Measurements from ENCODE around the gene LHPP.

Gene LHPP

DNA sequence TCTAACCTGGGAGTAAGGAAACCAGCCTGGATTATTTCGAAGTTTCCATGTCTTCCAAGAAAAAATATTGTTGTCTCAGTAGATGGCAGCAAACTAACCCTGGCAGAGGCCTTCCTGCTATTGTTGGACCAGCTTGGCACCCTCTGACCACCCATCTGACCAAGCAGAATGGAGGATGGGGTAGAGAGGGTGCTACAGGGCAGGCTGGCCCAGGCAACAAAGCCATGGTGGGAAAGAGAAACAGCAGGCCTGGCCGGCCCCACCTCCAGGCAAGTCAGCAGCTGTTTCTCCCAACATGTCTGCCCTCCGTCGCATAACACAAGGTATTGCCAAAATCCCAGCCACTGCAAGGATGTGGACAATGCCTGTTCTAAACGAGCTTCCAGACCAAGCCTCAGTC, 187.6 kb downstream of the LHPP start:
- DNase-seq = no peak

DNA sequence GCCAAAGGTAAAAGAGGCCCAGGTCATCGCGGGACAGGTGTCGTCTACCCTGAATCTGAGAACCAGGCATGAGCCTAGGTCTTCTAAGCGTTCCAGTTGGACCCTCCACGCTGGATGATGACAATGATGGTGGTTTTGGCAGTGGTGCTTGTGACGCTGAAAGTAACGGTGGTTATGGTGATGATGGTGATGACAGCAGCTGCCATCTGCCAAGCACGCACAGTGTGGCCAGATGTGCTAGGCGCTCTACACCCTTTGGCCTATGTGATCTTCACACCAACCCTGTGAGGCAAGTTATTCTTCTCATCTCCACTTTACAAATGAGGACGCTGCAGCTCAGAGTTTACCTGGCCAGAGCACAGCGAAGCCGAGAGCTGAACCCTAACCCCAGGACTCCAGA, 188.6 kb downstream of the LHPP start:
- no peak for DNase-seq

DNA sequence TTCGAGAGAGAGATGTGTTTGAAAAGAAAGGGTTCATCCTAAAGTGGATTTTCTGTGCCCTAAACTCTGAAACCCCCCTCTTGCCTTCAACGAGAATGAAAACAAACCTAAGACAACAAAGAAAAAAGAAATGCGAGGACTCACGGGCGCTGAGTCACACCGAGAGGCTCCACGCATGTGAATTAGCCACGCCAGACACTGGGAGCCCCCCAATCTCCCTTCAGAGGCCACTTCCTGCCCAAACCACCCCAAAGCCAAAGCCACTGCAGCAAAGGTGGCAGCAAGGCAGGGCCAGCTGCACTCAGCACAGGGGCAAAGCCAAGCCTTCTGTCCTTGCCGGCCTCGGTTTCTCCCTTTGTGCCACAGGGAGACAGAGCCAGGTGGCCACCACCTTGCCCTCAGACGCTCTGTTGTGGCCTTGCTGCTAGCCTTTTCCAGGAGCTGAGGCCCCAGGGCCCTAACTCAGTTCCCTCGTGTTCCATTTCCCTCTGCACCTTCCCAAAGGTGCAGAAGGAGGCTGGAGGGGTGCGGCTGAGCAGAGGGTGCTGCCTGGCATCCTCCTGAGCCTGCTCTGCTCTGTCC, 189.3 kb downstream of the LHPP start:
- DNase-seq = peak; percentile 87

DNA sequence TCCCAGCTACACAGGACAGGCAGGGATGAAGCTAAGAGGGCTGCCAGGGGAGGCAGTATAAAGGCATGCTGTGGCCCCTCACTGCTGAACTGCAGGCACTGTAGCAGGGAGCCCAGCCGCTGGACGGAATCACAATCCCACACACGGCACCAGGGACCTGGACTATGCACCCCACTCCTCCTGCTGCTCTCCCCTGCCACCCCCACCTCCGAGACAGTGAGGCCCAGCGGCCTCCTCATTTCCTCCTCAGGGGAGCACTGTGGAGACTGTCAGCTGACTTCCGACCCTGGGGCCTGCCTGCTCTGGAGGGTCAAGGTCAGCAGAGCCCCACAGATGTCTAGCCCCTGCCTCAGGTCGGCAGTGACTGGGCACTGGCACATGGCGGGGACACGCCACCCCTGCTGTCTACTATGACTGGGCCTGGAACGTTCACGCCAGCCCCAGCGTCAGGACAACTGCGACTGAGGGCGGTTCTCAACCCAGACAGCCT, 189.8 kb downstream of the LHPP start:
- DNase-seq = peak; percentile 67

DNA sequence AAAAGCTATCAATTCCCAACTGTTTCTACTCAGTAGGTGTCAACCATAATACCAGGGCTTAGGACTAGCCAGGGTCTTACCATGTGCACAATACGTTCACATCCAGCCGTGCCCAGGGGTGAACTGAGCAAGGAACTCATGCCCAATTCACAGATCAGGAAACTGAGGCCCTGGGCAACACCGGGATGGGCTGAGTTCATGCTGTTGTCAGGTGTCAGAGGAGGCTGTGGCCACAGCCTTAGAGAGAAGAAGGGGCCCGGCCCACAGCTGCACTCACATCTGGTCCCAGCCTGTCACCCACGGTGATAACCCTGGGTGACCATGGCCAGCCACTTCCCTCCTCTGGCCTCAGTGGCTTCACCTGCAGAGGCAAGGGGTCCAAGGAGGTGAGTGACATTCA, 190.6 kb downstream of the LHPP start:
- no peak for DNase-seq

DNA sequence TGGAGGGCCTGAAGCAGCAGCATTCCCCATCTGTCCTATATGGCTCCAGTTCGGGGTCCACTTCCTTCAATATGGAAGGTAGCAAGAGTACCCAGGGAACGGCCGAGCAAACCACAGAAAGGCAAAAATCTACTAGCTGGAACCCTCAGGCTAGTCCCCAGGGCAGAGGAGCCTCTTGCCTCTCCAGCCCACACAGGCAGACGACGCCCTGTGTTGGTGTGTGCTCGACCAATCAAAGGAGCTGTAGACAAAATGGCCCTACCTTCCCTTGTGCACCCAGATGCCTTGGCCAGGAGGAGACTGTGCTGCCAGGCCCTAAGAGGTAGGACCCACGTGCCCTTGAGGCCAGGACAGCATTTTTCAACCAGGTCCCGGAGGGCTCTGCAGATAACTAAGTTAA, 191.1 kb downstream of the LHPP start:
- DNase-seq = no peak

DNA sequence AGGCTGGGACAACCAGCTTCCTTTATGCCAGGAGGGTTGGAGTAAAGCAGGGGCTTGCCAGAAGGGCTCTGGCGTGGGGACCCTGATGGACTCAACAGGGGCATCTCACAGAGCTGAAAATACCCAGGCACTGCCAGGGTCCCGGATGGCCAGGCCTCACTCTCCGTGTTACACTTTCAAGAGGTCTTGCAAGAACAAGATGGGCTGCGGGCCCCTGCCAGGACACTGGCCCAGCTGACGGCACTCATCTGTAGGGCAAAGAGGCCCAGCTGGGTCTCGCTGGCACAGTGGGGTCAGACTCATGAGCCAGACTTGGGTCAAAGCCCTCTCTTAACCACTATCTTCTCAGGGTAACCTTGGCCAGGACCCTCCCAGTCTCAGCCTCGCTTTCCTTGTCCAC, 191.7 kb downstream of the LHPP start:
- DNase-seq = no peak

DNA sequence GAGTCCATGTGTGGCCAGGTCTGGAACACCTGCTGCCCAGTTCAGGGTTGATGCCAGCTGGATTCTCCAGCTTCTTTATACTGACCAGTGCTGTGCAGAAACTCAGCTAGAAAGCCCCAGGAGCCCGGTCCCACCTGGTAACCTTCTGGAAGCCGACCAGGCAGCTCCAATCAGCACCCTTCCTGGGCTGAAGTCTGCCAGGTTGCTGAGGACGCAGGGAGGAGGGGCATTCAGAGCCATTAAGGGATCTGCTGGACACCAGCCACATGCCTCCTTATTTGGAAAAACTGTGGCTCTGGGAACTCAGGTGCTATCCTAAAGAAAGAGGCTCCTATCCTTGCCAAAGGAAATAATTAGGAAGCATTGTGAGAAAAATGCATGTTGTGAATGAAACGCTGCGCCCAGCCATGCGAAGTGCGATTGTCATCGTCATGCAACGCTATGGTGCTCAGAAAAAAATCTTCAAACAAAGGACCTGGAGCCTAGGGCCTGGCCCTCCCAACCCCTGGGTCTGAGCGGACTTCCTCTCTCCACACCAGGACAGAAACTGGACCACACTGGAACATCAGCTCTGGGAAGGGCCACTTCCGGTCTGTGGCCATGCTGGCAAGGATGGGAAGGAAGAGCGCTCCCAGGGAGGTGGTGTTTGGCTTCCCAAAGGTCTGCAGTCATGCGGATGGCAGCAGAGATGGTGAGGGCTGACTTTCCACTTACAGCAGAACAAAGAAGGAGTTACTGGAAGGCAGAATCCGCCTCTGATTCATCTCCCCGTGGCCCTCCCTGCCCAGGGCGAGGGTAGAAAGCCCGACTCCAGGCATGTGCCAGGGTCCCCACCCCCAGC, 192.4 kb downstream of the LHPP start:
- DNase-seq = no peak

DNA sequence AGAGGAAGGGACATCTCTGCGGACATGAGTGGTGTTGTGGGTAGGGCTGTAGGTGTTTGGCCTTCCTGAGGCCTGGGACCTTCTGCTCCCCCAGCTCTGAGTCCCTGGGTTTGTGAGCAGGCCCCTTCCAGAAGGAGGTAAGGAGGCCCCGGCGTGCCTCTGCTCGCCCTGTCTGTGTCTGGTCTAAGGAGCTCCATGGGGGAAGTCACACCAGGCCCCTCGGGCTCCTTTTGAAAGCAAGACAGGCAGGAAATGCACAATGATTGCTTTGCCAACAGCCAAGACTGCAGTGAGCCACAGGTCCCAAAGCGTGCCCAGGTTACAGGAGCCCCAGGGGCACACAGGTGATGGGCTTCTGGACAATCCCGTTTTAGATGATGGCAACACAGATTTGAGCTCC, 193.1 kb downstream of the LHPP start:
- DNase-seq = no peak

DNA sequence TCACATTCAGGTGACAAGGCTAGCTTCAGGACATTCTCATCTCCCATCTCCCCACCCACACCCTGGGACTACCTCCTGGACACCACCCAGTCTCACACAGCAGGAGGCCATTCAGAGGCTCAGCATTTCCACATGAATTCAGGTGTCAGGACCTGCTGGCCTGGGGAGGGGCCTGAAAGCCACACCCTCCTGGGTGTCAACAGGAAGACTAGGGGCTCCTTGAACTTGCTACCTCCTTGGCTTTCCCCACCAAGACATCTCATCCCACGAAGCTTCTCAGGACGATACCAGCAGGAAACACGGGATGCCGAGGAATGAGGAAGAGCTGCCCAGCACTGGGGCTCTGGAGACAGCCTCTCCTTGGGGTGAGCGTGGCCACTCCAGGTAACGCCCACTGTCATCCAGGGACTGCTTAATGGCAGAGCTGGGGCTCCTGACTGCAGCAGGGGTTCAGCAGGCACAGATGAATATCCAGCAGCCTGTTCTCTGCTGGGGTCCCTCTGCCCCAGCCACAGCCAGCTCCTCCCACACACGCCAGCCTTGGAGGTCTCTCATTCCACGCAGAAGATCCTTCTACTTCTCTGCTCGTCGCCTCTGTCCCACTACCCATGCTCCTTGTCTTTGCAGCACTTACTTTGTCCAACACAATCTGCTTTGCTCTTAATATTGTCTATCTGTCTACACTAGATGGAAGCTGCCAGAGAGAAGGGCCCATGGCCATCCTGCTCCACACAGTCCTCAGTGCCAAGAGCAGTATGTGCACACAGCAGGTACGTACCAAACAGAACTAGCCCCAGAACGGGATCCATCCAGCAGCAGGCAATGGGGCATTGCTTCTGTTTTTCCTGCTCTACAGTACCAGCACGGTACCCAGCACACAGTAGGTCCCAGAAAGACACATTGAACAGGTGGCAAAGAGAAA, 193.8 kb downstream of the LHPP start:
- DNase-seq = no peak

DNA sequence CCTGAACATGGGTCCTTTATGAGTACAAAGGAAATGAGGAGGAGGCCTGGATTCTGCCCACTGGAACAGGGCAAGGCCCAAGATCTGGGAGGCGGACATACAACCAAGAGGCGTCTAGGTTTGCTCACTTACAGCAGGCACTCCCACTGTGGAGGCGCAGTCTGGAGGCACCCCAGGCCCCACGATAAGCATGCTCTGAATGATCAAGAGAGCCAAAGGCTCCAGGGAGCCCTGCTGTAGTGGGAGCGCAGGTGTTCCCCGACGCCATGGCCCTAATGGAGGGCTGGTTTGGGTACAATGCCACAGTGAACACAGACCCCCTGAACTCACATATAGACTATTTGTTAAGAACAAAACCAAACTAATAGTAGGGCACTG, 194.5 kb downstream of the LHPP start:
- no peak for DNase-seq

DNA sequence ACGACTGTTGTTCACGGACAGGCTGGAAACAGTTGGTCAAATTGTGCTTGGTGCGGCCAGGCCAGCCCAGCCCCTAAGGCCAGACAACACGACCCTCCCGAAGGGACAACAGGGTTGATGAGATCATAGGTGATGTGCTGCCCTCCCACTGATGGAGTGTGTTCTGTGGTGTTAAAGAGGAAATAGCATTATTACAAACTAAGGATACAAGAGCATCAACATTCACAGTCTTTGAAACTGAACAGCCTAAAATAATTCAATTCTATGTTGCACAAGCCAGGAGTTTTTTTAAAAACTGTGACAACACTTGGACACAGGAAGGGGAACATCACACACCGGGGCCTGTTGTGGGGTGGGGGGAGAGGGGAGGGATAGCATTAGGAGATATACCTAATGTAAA, 194.9 kb downstream of the LHPP start:
- no peak for DNase-seq

DNA sequence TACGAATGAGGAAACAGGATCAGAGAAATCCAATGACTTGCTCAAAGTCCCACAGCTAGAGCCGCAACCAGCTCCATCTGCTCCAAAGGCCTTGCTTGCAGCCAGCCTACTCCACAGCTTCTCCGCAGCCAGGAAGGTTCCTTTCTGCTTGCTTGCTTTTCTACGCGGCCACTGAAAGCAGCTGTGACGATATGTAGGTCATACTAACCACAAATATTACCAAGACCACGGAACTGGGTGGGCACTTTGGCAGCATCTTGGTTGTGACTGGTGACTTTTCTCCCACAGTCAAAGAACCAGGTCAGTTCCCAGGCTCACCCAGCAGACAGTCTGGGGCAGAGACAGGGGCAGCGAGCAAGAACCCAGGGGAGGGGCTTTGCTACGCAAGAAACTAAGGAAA, 196.2 kb downstream of the LHPP start:
- DNase-seq = peak; percentile 75

DNA sequence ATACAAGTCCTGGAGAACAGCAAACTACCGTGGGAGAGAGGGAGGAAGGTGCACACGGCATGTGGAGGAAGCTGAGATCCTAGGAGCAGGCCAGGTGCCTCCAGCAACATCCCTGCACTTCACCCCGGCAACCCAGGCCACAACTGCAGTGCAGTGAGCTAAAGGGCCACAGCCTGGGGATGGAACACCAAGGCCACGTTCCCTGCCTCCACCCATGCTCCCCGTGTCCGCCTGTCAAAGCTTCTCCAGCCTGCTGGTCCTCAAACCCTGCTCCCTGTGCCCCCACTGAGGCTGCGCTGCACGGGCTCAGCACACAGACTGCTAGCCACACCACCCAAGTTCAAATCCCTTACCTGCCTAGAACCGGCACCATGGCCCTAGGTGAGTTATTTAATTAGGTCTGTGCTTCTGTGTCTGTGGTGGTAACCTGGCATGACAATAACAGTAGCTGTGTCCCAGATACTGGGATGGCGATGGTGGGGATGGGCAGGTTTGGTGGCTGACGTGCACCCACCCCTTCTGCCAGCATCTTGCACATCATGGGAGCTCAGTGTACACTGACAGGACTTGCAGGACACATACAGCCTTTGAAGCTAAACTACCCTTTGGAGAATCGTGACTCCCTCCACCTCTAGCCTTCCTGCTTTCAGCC, 197.1 kb downstream of the LHPP start:
- DNase-seq = no peak

DNA sequence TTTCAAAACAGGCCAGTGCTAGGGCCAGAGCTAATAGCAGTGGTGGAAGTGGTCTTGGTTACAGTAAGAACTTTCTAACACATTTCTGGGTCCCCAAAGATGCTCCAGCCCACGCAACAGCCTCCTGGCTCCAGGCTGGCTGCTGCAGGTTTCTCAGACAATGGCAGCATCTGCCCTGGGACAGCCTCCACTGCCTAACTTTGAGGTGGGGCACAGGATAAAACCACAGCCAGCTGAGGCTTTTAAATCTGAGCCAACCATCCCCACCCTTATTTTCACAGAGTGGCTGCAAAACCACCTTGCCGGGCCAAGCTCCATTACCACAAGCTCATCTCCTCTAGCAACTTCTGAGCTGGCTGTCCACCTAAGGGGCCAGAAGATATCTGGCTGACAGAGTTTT, 197.8 kb downstream of the LHPP start:
- no peak for DNase-seq

DNA sequence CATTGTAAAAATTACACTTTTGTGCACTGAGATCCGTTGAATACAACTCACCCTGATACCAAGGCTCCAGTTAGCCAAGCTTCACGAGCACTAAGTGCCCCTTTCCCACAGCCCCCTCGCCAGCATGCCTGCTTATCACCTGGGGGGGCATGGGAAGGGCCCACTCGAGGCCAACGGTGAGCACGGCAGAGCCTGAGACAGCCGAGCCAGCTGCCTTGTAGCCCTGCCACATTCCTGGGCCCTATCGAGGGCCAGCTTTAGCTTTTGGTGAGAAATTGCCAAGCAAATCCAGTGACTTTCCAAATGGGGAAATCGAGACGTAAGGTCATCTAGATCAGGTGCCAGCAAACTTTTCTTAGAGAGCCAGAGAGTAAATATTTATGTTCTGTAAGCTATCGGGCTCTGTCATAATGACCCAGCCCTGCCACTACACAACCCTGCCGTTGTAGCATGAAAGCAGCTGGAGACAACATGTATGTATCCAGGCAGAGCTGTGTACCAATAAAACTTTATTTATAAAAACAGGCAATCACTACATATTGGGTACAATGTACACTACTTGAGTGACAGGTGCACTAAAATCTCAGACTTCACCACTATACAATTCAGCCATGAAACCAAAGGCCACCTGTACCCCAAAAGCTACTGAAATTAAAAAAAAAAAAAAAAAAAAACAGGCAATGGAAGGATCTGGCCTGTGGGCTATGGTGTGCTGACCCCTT, 198.9 kb downstream of the LHPP start:
- no peak for DNase-seq

DNA sequence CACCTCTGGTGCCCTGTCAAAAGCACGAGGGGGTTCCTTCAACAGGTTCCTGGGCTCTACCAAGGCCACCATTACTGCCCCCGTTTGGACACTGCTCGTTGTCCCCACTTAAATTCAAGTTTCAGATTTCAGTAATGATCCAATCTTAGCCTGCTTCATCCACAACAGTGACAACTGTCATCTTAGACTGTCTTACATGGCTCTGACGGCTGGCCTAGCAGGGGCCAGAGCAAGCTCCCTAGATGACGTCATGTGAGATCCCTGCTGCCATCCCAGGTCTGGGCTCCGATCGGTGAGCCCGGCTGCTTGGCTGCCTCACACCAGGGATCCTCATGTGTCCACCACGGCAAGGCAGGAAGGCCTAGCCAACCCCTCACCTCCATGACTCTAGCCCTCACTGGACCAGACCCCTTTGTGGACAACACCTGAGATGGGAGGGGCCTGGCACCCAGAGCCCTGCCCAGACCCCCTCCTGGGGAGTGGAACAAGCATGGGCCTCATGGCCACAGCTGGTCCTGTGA, 200.1 kb downstream of the LHPP start:
- no peak for DNase-seq

DNA sequence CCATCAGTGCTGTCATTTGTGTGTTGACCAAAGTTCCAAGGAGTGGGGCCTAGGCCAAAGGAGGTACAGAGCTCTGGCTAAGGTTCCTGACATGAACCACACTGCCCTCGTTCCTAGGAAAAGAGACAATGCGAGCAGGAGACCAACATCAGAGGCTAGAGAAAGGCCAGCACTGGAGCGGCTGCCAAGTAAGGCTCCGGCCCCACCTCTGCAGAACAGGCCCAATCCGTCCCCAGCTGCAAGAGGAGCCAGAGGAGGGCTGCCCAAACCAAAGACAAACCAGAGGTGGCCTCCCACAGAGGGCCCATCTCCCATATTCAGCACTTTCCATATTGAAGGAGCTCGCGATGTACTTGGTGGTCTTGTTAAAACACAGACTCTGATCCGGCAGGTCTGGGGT, 201.6 kb downstream of the LHPP start:
- no peak for DNase-seq

Data from activated effector memory CD4-positive, alpha-beta T cell treated with anti-CD3 and anti-CD28 coated beads, Interleukin-2, amount 50 U/mL, for 16 hours (primary cell).